Panc1 (cell line): ENCODE measurements around the gene ASIP. TPM values are rescaled to one million over a fixed set of nuclear protein-coding genes. Genes with fewer than 3 reads are reported as not detected.

Experiments used
- ATAC-seq: fragments of 200-7000 bp; cut with Tn5 transposase; 2 replicates; pipeline ENCODE4 v1.9.1; 2020; ENCODE audit warnings: mild to moderate bottlenecking, moderate library complexity
- BruUV-seq: library from RNA; stranded (reverse); fragments of 400-500 nt; replicated peaks from 2 replicates; lab custom pipeline; 2021; lab: Mats Ljungman, UMichigan
- CTCF ChIA-PET: fragments of 300-600 bp; sonication (Branson Sonifier 250); formaldehyde crosslinking; loops from one replicate; lab custom pipeline; 2022; ENCODE audit warnings: antibody characterized with exemption; lab: Charles Lee
- POLR2A ChIA-PET: fragments of 300-600 bp; sonication (Branson Sonifier 250); formaldehyde crosslinking; loops from one replicate; lab custom pipeline; 2022; ENCODE audit warnings: antibody characterized with exemption; lab: Charles Lee
- DNase-seq: peaks from one replicate; pipeline ENCODE4 v3.0.0-alpha.2; 2010; ENCODE audit warnings: low read depth, low spot score
- H3K27ac ChIP-seq: 2 replicates; pipeline ENCODE4 v1.5.1; 2011; ENCODE audit warnings: mild to moderate bottlenecking, low read length, inconsistent platforms
- H3K27me3 ChIP-seq: fragments of 200-500 bp; sonication (Bioruptor generic); 2 replicates; pipeline ENCODE4 v1.6.0; 2014; ENCODE audit warnings: low read length, inconsistent platforms; ENCODE audit not compliant: control insufficient read depth, insufficient read depth
- H3K36me3 ChIP-seq: fragments of 200-500 bp; sonication (Bioruptor generic); 2 replicates; pipeline ENCODE4 v1.5.1; 2014; ENCODE audit warnings: inconsistent platforms, mild to moderate bottlenecking, low read length, moderate library complexity; ENCODE audit not compliant: control insufficient read depth, insufficient read depth
- H3K4me1 ChIP-seq: 2 replicates; pipeline ENCODE4 v1.5.1; 2011; ENCODE audit warnings: inconsistent platforms, mild to moderate bottlenecking, low read length, moderate library complexity; ENCODE audit not compliant: control insufficient read depth, insufficient read depth
- H3K4me3 ChIP-seq, 2 experiments: 2 replicates each; pipeline ENCODE4 v1.5.1; 2011 to 2012; ENCODE audit warnings: low read depth in 2 of 2, low read length in 2 of 2, mild to moderate bottlenecking in 2 of 2, inconsistent platforms in 1 of 2, moderate library complexity in 1 of 2
- H3K9me3 ChIP-seq: fragments of 200-500 bp; sonication (Bioruptor generic); 2 replicates; pipeline ENCODE4 v1.5.1; 2014; ENCODE audit warnings: low read depth, mild to moderate bottlenecking, inconsistent platforms, low read length, moderate library complexity; ENCODE audit not compliant: control insufficient read depth, insufficient read depth
- CTCF ChIP-seq: fragments of 450-650 bp; IDR thresholded peaks from 2 replicates; pipeline ENCODE4 v1.5.1; 2017; ENCODE audit warnings: mild to moderate bottlenecking
- POLR2AphosphoS5 ChIP-seq: IDR thresholded peaks from 2 replicates; pipeline ENCODE4 v1.6.1; 2012; ENCODE audit warnings: mild to moderate bottlenecking, low read depth, low read length, moderate library complexity
- REST ChIP-seq, 2 experiments: IDR thresholded peaks; 2 replicates each; pipeline ENCODE4 v1.6.1; 2011 to 2012; ENCODE audit warnings: low read depth in 2 of 2, control low read depth in 1 of 2, low read length in 1 of 2, mild to moderate bottlenecking in 1 of 2, moderate library complexity in 1 of 2; ENCODE audit not compliant: insufficient read depth in 1 of 2
- SIN3A ChIP-seq: IDR thresholded peaks from 2 replicates; pipeline ENCODE4 v1.6.1; 2012; ENCODE audit warnings: low read depth, mild to moderate bottlenecking, low read length, moderate library complexity, borderline replicate concordance; ENCODE audit not compliant: insufficient read depth
- TCF7L2 ChIP-seq: IDR thresholded peaks from 2 replicates; pipeline ENCODE4 v1.6.1; 2011; ENCODE audit warnings: mild to moderate bottlenecking, low read depth, low read length, inconsistent platforms
- in situ Hi-C: cut with HindIII; loops from 2 replicates; pipeline ENCODE4 v1.10.0; 2016; ENCODE audit warnings: low sequenced_read_pairs, low pct_unique_long_range_greater_than_20kb
- intact Hi-C: fragments of 100-400 bp; cut with micrococcal nuclease; formaldehyde crosslinking; loops from one replicate; pipeline ENCODE4 v1.10.0; 2022; ENCODE audit not compliant: unreplicated experiment
- total RNA-seq: library from RNA; stranded (reverse); gene quantifications from one replicate; pipeline ENCODE4 v1.2.1, GENCODE V29; 2021; ENCODE audit not compliant: unreplicated experiment

ASIP gene
- total RNA-seq, 1 experiment from 2014 or later: not detected

DNA sequence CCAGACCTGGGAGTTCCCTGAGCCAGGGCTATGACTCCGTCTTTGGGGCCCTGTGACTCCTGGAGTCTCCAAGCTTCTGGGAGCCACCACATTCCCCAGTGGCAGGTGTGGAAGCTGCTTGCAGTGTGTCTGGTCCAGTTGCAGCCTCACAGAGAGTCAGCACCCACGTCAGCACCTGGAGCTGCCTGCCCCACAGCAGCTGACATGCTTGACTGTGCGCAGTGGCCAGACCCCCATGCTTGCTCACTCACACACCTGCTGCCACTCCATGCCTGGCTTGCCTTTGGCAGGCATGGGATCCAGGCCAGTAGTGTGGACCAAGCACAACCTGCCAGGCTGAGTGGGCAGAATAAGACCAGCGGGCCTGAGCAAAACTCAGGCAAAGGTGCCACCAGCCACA is 31.0 kb upstream of the ASIP start:
- Histone ChIP-seq H3K27ac (no peak overlapping the region), H3K27me3 (no peaks in the 10 kb centered on the region), H3K36me3 (no peaks in the 10 kb centered on the region), H3K4me1 (no peaks in the 10 kb centered on the region; the same call in 1 of the 2 replicates), H3K9me3 (peaks cover 17% of the 10 kb centered on the region; the same call in 1 of the 2 replicates), H3K4me3 (no peak overlapping the region)
- BruUV-seq: no TSS peak
- CTCF ChIA-PET: no interaction called here
- intact Hi-C loops (no loop called here), in situ Hi-C loops (no loop called here)
- DNase-seq: no peak
- POLR2A ChIA-PET: no interaction called here
- no peak for ATAC-seq
- TF ChIP-seq CTCF: no peak
- TF ChIP-seq POLR2AphosphoS5: no peak
- TF ChIP-seq TCF7L2: no peak
- no peak for TF ChIP-seq SIN3A
- no peak for TF ChIP-seq REST (IDR thresholded peaks at IDR 0.05; ENCODE audit: insufficient read depth in 1 of 2, low read depth in 2 of 2, low read length in 1 of 2)

GRCh38 chr20:34211591-34211990 is 29.6 kb upstream of the ASIP start:
- intact Hi-C loops (no loop called here), in situ Hi-C loops (no loop called here)
- ChIA-PET CTCF (no interaction called here), POLR2A (no interaction called here)
- Histone ChIP-seq H3K27me3 (no peaks in the 10 kb centered on the region), H3K9me3 (peaks cover 17% of the 10 kb centered on the region; the same call in 1 of the 2 replicates), H3K4me1 (peaks cover 5% of the 10 kb centered on the region), H3K27ac (no peak overlapping the region), H3K36me3 (no peaks in the 10 kb centered on the region), H3K4me3 (no peak overlapping the region)
- ATAC-seq (no peak), DNase-seq (no peak)
- no TSS peak for BruUV-seq
- TF ChIP-seq SIN3A: no peak
- TF ChIP-seq REST (IDR thresholded peaks at IDR 0.05; ENCODE audit: insufficient read depth in 1 of 2, low read depth in 2 of 2, low read length in 1 of 2): no peak
- 0 out of 2 replicates have a peak, but pooled peaks have one; percentile 26 for TF ChIP-seq TCF7L2
